Measurements from ENCODE around the gene FBXO24.

GRCh38 chr7:100580466-100581283, 5.5 kb upstream of the FBXO24 start:
- TF ChIP-seq, protein P1, sequence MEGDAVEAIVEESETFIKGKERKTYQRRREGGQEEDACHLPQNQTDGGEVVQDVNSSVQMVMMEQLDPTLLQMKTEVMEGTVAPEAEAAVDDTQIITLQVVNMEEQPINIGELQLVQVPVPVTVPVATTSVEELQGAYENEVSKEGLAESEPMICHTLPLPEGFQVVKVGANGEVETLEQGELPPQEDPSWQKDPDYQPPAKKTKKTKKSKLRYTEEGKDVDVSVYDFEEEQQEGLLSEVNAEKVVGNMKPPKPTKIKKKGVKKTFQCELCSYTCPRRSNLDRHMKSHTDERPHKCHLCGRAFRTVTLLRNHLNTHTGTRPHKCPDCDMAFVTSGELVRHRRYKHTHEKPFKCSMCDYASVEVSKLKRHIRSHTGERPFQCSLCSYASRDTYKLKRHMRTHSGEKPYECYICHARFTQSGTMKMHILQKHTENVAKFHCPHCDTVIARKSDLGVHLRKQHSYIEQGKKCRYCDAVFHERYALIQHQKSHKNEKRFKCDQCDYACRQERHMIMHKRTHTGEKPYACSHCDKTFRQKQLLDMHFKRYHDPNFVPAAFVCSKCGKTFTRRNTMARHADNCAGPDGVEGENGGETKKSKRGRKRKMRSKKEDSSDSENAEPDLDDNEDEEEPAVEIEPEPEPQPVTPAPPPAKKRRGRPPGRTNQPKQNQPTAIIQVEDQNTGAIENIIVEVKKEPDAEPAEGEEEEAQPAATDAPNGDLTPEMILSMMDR (IDR thresholded peaks at IDR 0.05), result no peak
- no peak for TF ChIP-seq POLR2A (IDR thresholded peaks at IDR 0.05)

All from heart left ventricle (tissue), 13 donors.